Measurements from ENCODE around the gene HBG2.
"Not testable (repeated sequence)": the region's sequence is repeated elsewhere in the genome, so short reads cannot be mapped to it uniquely, and the experiment has no call there.

Gene HBG2

DNA sequence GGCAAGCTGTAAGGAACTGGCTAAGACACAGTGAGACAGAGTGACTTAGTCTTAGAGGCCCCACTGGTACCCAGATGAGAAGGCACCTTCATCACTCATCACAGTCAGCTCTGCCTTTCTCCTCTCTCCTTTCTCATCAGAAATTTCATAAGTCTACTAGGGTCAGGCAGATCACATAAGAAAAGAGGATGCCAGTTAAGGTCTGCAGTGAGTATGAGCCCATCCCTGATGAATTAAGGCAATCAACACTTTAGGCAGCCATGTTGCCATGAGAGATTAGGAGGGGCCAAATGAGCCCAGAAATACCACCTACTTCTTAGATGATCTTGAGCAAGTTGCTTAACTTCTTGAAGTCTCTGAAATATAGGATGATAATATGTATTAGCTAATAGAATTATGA is 27.0 kb upstream of the HBG2 start:
- DNase-seq (ENCODE audit: low read depth): no peak

DNA sequence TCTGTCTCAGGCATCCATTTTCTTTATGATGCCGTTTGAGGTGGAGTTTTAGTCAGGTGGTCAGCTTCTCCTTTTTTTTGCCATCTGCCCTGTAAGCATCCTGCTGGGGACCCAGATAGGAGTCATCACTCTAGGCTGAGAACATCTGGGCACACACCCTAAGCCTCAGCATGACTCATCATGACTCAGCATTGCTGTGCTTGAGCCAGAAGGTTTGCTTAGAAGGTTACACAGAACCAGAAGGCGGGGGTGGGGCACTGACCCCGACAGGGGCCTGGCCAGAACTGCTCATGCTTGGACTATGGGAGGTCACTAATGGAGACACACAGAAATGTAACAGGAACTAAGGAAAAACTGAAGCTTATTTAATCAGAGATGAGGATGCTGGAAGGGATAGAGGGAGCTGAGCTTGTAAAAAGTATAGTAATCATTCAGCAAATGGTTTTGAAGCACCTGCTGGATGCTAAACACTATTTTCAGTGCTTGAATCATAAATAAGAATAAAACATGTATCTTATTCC is 26.1 kb upstream of the HBG2 start:
- DNase-seq (ENCODE audit: low read depth): peak; percentile 99

- no peak for DNase-seq (ENCODE audit: low read depth)
Observed at GRCh38 chr11:5279471-5280090, 25.0 kb upstream of the HBG2 start.

DNA sequence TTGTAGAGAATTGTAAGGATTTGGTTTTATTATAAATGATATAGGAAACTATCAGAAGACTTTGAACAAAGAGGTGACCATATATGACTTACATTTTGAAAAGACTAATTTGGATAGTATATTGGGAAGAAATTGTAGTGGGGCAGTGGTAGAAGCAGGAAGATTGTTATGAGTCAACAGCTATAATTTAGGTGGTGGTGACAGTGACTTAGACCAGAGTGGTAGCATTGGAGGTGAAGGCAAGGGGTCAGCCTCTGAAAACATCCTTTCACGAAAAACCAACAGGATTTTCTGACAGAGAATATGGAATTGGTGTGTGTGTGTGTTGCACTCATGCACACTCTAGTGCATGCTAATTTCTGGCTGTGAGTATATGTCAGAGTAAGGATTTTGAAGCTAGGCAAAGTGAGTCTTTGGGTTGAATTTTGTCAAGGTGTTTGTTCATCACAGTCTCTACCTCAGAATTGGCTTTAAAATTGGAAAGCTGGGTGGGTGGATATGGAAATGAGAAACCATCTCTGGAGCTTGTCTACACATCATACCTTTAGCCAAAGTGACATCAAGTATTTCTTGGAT is 23.3 kb upstream of the HBG2 start:
- no peak for DNase-seq (ENCODE audit: low read depth)

DNA sequence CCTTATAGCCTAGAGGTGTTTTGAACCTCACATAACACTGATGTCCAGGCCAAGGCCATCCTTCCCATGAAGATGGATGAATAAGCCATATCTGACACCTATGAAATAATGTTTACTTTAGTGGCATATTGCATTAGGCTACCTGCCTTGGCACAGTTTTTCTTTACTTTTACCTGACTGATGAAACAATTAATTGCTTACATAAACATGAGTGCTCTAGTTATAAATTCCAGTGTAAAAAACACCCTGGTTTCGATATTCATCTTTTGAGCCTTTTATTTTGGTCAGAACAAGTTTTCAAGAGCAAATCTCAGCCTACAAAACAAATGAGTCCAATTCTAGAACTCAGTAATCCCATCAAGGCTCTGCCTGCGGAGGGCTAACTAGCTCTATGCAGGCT is 22.1 kb upstream of the HBG2 start:
- no peak for DNase-seq (ENCODE audit: low read depth)

GRCh38 chr11:5275369-5276110 is 21.0 kb upstream of the HBG2 start:
- no peak for DNase-seq (ENCODE audit: low read depth)

- peak; percentile 30 for DNase-seq (ENCODE audit: low read depth)
Observed at GRCh38 chr11:5274395-5274794, 19.8 kb upstream of the HBG2 start.

DNA sequence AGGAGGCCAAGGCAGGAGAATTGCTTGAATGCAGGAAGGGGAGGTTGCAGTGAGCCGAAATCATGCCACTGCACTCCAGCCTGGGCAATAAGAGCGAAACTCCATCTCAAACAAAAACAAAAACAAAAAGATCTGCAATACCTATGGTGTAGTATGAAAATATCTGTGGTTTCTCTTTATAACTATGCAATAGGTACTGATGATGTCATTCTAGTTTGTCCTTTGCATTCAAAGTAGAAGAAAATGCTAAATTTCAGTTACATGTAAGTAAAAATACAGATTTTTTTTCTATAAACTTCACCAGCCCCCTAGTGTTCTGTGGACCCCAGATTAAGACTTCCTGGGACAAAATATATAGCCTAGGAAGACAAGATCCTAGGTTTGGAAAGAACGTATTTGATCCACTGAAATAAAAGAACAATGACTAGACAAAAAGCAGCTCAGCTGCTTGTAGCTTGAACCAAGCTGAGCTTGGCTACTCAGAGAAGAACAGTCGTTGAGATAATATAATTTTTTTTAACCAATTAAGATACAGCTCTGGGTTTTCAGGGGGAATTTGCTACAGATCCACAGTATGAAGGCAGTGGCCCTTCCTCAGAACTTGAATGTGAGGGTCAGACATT is 17.9 kb upstream of the HBG2 start:
- no peak for DNase-seq (ENCODE audit: low read depth)

GRCh38 chr11:5269715-5270147 is 15.2 kb upstream of the HBG2 start, which contains the start of gene HBE1:
Gene HBE1, minus strand, starts transcription at chr11:5269945. Its CDS starts 55 bp downstream, at chr11:5269890.
- no peak for DNase-seq (ENCODE audit: low read depth)

GRCh38 chr11:5267033-5267563 is 12.5 kb upstream of the HBG2 start:
- DNase-seq (ENCODE audit: low read depth): no peak

DNA sequence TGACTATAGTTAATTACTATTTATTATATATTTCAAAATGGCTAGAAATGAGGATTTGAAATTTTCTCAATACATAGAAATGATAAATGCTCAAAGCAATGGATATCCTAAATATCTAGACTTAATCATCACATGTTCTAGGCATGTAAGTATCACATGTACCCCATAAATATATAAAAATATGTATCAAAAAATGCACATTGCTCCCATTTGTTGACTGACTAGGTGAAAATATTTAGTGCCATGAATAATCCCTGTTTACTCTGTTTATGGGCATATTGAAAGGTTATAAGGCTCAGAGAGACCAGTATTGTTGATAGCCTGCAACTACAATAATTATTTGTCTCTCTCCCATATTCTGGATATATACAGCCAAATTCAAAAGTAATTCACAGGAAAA is 12.0 kb upstream of the HBG2 start:
- DNase-seq (ENCODE audit: low read depth): no peak

- DNase-seq (ENCODE audit: low read depth): no peak
Observed at GRCh38 chr11:5265832-5266231, 11.3 kb upstream of the HBG2 start.

DNA sequence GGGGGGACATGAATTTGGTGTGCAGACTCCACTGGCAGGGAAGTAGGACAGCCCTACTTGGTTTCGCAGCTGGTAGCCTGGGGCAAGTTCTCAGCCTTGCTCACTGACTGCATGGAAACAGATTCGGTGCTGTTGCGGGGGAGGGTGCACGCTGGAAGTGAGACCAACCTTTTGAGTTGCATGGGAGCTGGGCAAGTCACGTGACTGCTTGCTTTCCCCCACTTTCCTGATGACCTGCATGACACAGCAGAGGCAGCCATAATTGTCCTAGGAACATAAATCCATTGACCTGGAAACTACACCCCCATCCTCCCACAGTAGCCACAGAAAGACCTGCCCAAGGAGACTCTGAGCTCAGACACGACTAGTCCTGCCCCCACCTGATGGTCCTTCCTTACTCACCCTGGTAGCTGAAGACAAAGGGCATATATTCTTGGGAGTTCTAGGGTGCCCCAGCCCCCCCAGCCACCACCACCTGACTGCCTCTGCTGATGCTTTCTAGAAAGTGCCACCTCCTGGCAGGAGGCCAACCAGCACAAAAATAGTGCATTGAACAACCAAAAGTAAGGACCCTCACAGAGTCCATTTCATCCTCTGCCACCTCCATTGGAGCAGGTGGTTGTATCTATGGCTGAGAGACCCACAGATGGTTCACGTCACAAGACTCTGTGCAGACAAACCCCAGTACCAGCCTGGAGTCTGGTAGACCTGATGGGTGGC is 4.1 kb upstream of the HBG2 start:
- no peak for DNase-seq (ENCODE audit: low read depth)

DNA sequence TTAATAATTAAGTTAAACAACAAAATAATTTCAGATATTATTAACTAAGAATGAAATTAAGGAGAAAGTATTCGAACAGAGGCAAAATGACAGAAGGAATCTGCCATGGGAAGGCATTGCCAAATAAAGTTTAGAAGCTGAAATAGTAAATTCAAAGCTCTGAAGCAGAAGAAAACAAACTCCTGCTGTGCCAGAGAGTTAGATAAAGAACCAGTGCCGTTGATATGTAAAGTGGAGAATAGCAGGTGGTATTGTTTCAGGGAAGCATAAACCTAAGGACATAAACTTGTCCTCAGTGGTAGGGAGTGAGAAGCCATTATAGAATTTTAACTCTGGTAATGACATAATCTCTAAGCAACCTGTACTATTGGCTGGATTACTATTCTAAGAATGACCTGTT is 2.7 kb upstream of the HBG2 start:
- no peak for DNase-seq (ENCODE audit: low read depth)

DNA sequence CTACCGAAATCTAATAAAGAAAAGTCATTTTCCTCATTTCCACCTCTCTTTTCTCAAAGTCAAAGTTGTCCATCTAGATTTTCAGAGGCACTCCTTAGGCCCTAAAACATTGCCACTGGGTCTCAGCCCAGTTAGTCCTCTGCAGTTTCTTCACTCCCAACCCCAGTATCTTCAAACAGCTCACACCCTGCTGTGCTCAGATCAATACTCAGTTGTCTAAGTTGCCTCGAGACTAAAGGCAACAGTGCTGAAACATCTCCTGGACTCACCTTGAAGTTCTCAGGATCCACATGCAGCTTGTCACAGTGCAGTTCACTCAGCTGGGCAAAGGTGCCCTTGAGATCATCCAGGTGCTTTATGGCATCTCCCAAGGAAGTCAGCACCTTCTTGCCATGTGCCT is 558 bp downstream of the HBG2 start:
- not testable (repeated sequence) for DNase-seq (ENCODE audit: low read depth)

- not testable (repeated sequence) for DNase-seq (ENCODE audit: low read depth)
Observed at GRCh38 chr11:5253440-5253839, 1.1 kb downstream of the HBG2 start.

- DNase-seq (ENCODE audit: low read depth): no peak
Observed at GRCh38 chr11:5252919-5253265, 1.7 kb downstream of the HBG2 start.

- no peak for DNase-seq (ENCODE audit: low read depth)
Observed at GRCh38 chr11:5252192-5252918, 2.2 kb downstream of the HBG2 start.

GRCh38 chr11:5251746-5252145 is 2.8 kb downstream of the HBG2 start:
- no peak for DNase-seq (ENCODE audit: low read depth)

DNA sequence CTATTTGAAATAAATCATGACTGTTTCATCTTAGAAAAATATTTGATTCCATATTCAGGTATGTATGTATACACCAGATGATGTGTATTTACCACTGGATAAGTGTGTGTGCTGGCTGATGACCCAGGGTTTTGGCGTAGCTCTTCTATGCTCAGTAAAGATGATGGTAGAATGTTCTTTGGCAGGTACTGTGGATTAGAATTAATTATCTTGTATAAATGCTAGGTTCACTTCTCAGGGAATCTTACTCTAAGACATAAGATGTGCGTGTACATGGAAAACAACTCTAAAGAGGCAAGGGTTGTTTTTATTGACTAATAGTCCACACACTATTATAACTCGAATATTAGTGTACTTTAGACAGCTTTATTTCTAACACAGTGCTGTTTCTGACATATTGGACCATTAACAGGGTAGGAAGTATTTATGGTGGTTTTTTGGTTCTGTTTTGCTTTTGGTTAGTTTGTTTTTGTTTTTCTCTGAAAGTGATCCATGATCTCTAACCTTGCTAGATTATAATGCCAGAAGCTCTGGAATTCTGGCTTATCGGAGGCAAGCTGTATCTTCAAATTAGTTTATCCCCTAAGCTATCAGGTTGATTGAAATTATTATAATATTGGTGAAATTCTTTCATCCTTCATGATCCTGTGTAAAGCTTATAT is 3.9 kb downstream of the HBG2 start:
- no peak for DNase-seq (ENCODE audit: low read depth)

All from iris pigment epithelial cell (primary cell).